ENCODE results near the gene TGFBR3. TPM values are rescaled to one million over a fixed set of nuclear protein-coding genes. Genes with fewer than 3 reads are reported as not detected.

The TGFBR3 gene
- total RNA-seq, 1 donor from 2014 or later: 51.7 TPM

- H3K9me3 ChIP-seq: no peaks in the 10 kb centered on the region
- ATAC-seq: no peak
- H3K27ac ChIP-seq: no peak overlapping the region
- H3K27me3 ChIP-seq (ENCODE audit: low read depth): no peaks in the 10 kb centered on the region
- intact Hi-C loops (cut with DNase I): no loop called here
- no peak for TF ChIP-seq CTCF (IDR thresholded peaks at IDR 0.05)
- H3K4me1 ChIP-seq: peaks cover 25% of the 10 kb centered on the region
- no peaks in the 10 kb centered on the region for H3K36me3 ChIP-seq
- H3K4me3 ChIP-seq: no peak overlapping the region
- no peak for DNase-seq
Observed at GRCh38 chr1:91813813-91814212, 72.1 kb downstream of the TGFBR3 start.

DNA sequence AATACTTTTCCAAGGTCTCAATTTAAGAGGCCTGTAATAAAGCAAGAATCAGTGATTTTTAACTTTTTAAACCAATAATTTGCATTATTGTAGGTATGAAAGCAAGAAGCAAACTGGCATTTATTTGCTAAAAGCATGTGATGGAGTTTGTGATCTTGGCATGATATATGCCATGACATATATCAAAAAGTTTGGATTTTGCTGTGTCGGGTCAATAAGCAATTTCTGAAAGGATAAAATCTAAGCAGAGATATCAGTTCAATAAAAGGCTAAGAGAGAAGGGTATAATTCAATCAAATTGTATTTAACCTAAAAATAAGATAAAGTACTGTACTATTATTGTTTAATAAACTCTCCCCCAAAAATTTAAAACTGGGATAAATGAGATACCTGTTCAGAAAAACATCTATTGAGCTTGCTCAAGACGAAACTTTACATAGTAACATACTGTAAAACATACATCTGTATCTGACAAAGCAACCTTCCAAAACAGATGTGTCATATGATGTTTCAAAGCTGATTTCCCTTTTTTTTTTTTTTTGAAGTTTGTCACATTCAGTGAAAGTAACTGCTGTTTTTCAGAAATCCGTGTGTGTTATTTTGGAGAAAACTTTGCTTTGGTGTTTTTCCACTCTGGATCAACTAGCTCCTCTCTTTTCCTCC is 74.5 kb downstream of the TGFBR3 start:
- peaks cover 14% of the 10 kb centered on the region for H3K4me1 ChIP-seq
- no peaks in the 10 kb centered on the region for H3K36me3 ChIP-seq
- H3K4me3 ChIP-seq: no peak overlapping the region
- ATAC-seq (no peak), DNase-seq (no peak)
- TF ChIP-seq CTCF (IDR thresholded peaks at IDR 0.05): no peak
- H3K27ac ChIP-seq: no peak overlapping the region
- no peaks in the 10 kb centered on the region for H3K27me3 ChIP-seq (ENCODE audit: low read depth)
- intact Hi-C loops (cut with DNase I): no loop called here
- no peaks in the 10 kb centered on the region for H3K9me3 ChIP-seq

- ATAC-seq: no peak
- no peak overlapping the region for H3K27ac ChIP-seq
Observed at GRCh38 chr1:91809317-91809716, 76.6 kb downstream of the TGFBR3 start.

GRCh38 chr1:91807921-91808620 is 77.9 kb downstream of the TGFBR3 start:
- no peak overlapping the region for H3K27ac ChIP-seq
- intact Hi-C loops (cut with DNase I): no loop called here
- H3K4me1 ChIP-seq: peaks cover 41% of the 10 kb centered on the region
- TF ChIP-seq CTCF (IDR thresholded peaks at IDR 0.05): no peak
- DNase-seq: no peak
- no peak overlapping the region for H3K4me3 ChIP-seq
- no peaks in the 10 kb centered on the region for H3K27me3 ChIP-seq (ENCODE audit: low read depth)
- H3K9me3 ChIP-seq: no peaks in the 10 kb centered on the region
- no peaks in the 10 kb centered on the region for H3K36me3 ChIP-seq
- ATAC-seq: no peak

More at GRCh38 chr1:91809317-91809716, 76.6 kb downstream of the TGFBR3 start:
- H3K4me3 ChIP-seq: no peak overlapping the region
- intact Hi-C loops (cut with DNase I): no loop called here
- H3K27me3 ChIP-seq (ENCODE audit: low read depth): no peaks in the 10 kb centered on the region
- no peaks in the 10 kb centered on the region for H3K36me3 ChIP-seq
- H3K9me3 ChIP-seq: no peaks in the 10 kb centered on the region
- H3K4me1 ChIP-seq: peaks cover 30% of the 10 kb centered on the region
- no peak for TF ChIP-seq CTCF (IDR thresholded peaks at IDR 0.05)
- no peak for DNase-seq

DNA sequence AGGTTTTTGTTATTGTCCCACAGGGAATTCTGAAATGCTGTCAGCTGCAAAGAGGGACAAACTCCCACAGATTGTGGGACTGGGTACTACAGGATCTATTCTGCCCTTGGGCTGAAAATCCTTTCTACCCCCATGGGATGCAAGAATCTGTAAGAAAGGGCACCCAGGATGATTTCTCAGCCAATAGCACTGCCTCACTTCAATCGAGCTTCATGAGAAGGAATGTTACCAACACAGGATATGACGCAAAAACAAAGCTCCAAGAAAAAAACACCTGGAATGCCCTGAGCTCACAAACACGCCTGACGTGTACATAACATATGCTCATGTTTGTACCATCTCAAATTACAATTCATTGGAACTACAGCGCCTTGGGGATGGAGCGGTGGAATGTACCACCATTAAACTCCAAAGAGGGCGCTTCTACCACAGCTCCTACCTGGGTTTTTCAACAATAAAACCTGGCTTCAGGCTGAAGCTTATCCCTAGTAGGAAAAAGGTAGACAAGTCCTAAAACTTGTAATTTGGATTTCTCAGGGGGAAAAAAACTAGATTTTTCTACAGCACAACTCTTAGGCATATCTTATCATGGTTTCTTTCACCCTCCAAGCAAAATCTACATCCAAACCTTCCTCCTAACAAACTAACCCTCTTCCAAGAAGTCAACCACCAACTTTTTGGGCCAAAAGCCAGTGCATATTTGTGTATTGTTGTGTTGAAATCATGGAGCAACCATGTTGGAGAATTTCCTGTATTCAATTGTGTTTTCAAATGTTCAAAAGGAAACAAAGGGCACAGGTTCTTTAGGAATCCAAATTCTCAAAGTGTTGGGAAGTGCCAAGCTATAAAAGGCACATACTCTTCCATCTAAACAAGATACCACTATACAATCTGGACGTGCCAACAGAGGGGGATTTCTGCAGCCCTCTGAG is 78.9 kb downstream of the TGFBR3 start:
- intact Hi-C loops (cut with DNase I): no loop called here
- no peak overlapping the region for H3K27ac ChIP-seq
- H3K4me3 ChIP-seq: no peak overlapping the region
- no peaks in the 10 kb centered on the region for H3K27me3 ChIP-seq (ENCODE audit: low read depth)
- DNase-seq (no peak), ATAC-seq (no peak)
- no peak for TF ChIP-seq CTCF (IDR thresholded peaks at IDR 0.05)
- H3K36me3 ChIP-seq: no peaks in the 10 kb centered on the region
- peaks cover 42% of the 10 kb centered on the region for H3K4me1 ChIP-seq
- no peaks in the 10 kb centered on the region for H3K9me3 ChIP-seq
